HepG2 (cell line): ENCODE measurements around the gene SYNJ2. TPM values are rescaled to one million over a fixed set of nuclear protein-coding genes. Genes with fewer than 3 reads are reported as not detected.

Experiments
- ATAC-seq: fragments of 200-7000 bp; cut with Tn5 transposase; 3 replicates; pipeline ENCODE4 v1.9.1; 2020; ENCODE audit warnings: mild to moderate bottlenecking, moderate library complexity
- BruUV-seq: library from RNA; stranded (reverse); fragments of 400-500 nt; replicated peaks from 2 replicates; lab custom pipeline; 2021; lab: Mats Ljungman, UMichigan
- CTCF ChIA-PET: fragments of 300-600 bp; formaldehyde crosslinking; extraction: SDS; loops from one replicate; lab custom pipeline; 2021; ENCODE audit warnings: low total read pairs, inconsistent platforms, low intra/inter-chr PET ratio; lab: Yijun Ruan, JAX
- POLR2A ChIA-PET: fragments of 350-600 bp; sonication (Branson Sonifier 250); formaldehyde crosslinking; loops from one replicate; lab custom pipeline; 2020; ENCODE audit warnings: antibody characterized with exemption, inconsistent platforms; lab: Yijun Ruan, JAX
- DNase-seq: peaks from one replicate; pipeline ENCODE4 v3.0.0-alpha.2; 2015; ENCODE audit warnings: low spot score
- FAIRE-seq: peaks from 3 replicates; lab custom pipeline; 2011; peaks lifted over from hg19 to GRCh38; lab: Jason Lieb, UNC
- H2AFZ ChIP-seq: one replicate; pipeline ENCODE4 v1.6.1; 2011; ENCODE audit warnings: low read length, inconsistent platforms
- H3K27ac ChIP-seq: fragments of 300-600 bp; 3 replicates; pipeline ENCODE4 v1.8.0; 2011; ENCODE audit warnings: mixed run types, mild to moderate bottlenecking, mixed read lengths, low read length, inconsistent platforms; ENCODE audit not compliant: insufficient read depth; ENCODE audit errors: extremely low read length
- H3K27me3 ChIP-seq, 2 experiments: fragments of 200-600 bp in 1 of 2; 2 replicates in 1 of 2; 3 replicates in 1 of 2; pipeline versions ENCODE4 v1.6.0 to v1.8.0; 2011; ENCODE audit warnings: low read length in 2 of 2, mild to moderate bottlenecking in 2 of 2, moderate library complexity in 2 of 2, inconsistent platforms in 1 of 2; ENCODE audit not compliant: insufficient read depth in 2 of 2, control insufficient read depth in 1 of 2
- H3K36me3 ChIP-seq, 2 experiments: fragments of 200-600 bp in 1 of 2; replicated peaks in 1 of 2; 2 replicates in 1 of 2; 3 replicates in 1 of 2; pipeline versions ENCODE4 v1.5.1 to v1.8.0; 2011; ENCODE audit warnings: low read length in 2 of 2, inconsistent platforms in 1 of 2; ENCODE audit not compliant: insufficient read depth in 2 of 2, control insufficient read depth in 1 of 2
- H3K4me1 ChIP-seq: 2 replicates; pipeline ENCODE4 v1.5.1; 2012; ENCODE audit warnings: low read length, inconsistent platforms; ENCODE audit not compliant: insufficient read depth
- H3K4me2 ChIP-seq: 2 replicates; pipeline ENCODE4 v1.6.0; 2011; ENCODE audit warnings: low read depth, low read length, inconsistent platforms
- H3K4me3 ChIP-seq, 3 experiments: fragments of 200-600 bp in 1 of 3; sonication (generic), shearing (Covaris generic) in 1 of 3; replicated peaks in 1 of 3; 2 replicates each; pipeline ENCODE4 v1.5.1; 2011 to 2016; ENCODE audit warnings: low read length in 3 of 3, inconsistent platforms in 2 of 3, low read depth in 2 of 3, mild to moderate bottlenecking in 2 of 3, control low read depth in 1 of 3, mixed read lengths in 1 of 3; ENCODE audit not compliant: insufficient read depth in 1 of 3
- H3K79me2 ChIP-seq: one replicate; pipeline ENCODE4 v1.6.1; 2011; ENCODE audit warnings: low read length, inconsistent platforms; ENCODE audit not compliant: insufficient read depth
- H3K9ac ChIP-seq: 2 replicates; pipeline ENCODE4 v1.6.0; 2011; ENCODE audit warnings: mild to moderate bottlenecking, low read depth, low read length, inconsistent platforms; ENCODE audit not compliant: insufficient read depth
- H3K9me3 ChIP-seq: 2 replicates; pipeline ENCODE4 v1.5.1; 2012; ENCODE audit warnings: mild to moderate bottlenecking, low read length
- H4K20me1 ChIP-seq: 2 replicates; pipeline ENCODE4 v1.6.0; 2011; ENCODE audit warnings: inconsistent platforms, mild to moderate bottlenecking, low read length, moderate library complexity; ENCODE audit not compliant: insufficient read depth
- AKAP8 ChIP-seq: sonication (generic); formaldehyde crosslinking; IDR thresholded peaks from 2 replicates; pipeline ENCODE4 v1.5.1; 2020; ENCODE audit warnings: mild to moderate bottlenecking, missing genetic modification reagents
- EED ChIP-seq: sonication (generic); formaldehyde crosslinking; IDR thresholded peaks from 2 replicates; pipeline ENCODE4 v1.5.0; 2020; ENCODE audit warnings: mild to moderate bottlenecking, missing genetic modification reagents
- KDM1A ChIP-seq: IDR thresholded peaks from 2 replicates; pipeline ENCODE4 v1.6.1; 2016; ENCODE audit warnings: missing compliant biosample characterization
- NFIB ChIP-seq: sonication (generic); formaldehyde crosslinking; IDR thresholded peaks from 2 replicates; pipeline ENCODE4 v1.9.0; 2021; ENCODE audit warnings: missing genetic modification reagents, mild to moderate bottlenecking, borderline replicate concordance
- NPAS2 ChIP-seq: sonication (generic); formaldehyde crosslinking; IDR thresholded peaks from 2 replicates; pipeline ENCODE4 v1.8.0; 2022; ENCODE audit warnings: mild to moderate bottlenecking, missing genetic modification reagents, borderline replicate concordance
- NR2F6 ChIP-seq, 2 experiments: IDR thresholded peaks; 2 replicates each; pipeline ENCODE4 v1.6.1; 2016; ENCODE audit warnings: antibody characterized with exemption in 1 of 2, mild to moderate bottlenecking in 1 of 2
- REXO4 ChIP-seq: sonication (generic); formaldehyde crosslinking; IDR thresholded peaks from 2 replicates; pipeline ENCODE4 v1.8.0; 2022; ENCODE audit warnings: missing genetic modification reagents, mild to moderate bottlenecking, borderline replicate concordance
- RNF2 ChIP-seq: fragments of 450-650 bp; conservative IDR thresholded peaks from 2 replicates; pipeline ENCODE4 v1.6.1; 2016; ENCODE audit warnings: low read depth
- SMC3 ChIP-seq: IDR thresholded peaks from 2 replicates; pipeline ENCODE4 v1.6.1; 2011; ENCODE audit warnings: low read length, improper control_type of control experiment
- TCF7L2 ChIP-seq: IDR thresholded peaks from 2 replicates; pipeline ENCODE4 v1.6.1; 2011; ENCODE audit warnings: mild to moderate bottlenecking, low read depth, low read length, moderate library complexity
- ZBTB7B ChIP-seq: sonication (generic); formaldehyde crosslinking; IDR thresholded peaks from 2 replicates; pipeline ENCODE4 v1.4.0; 2020; ENCODE audit warnings: missing genetic modification reagents
- ZNF296 ChIP-seq: sonication (generic); formaldehyde crosslinking; conservative IDR thresholded peaks from 2 replicates; pipeline ENCODE4 v1.5.0; 2020; ENCODE audit warnings: mild to moderate bottlenecking, missing genetic modification reagents
- ZNF329 ChIP-seq: sonication (generic); formaldehyde crosslinking; IDR thresholded peaks from 2 replicates; pipeline ENCODE4 v1.9.0; 2021; ENCODE audit warnings: low read depth, mild to moderate bottlenecking, missing genetic modification reagents
- ZNF782 ChIP-seq: sonication (generic); formaldehyde crosslinking; IDR thresholded peaks from 2 replicates; pipeline ENCODE4 v1.4.0; 2020; ENCODE audit warnings: missing genetic modification reagents, mild to moderate bottlenecking, borderline replicate concordance
- ZSCAN12 ChIP-seq: sonication (generic); formaldehyde crosslinking; IDR thresholded peaks from 2 replicates; pipeline ENCODE4 v1.9.0; 2021; ENCODE audit warnings: mild to moderate bottlenecking, missing genetic modification reagents
- WGBS: methylation state at CpG from one replicate; pipeline ENCODE4 v1.1.6; 2017; ENCODE audit warnings: low lambda C conversion rate; 5-methylcytosine and 5-hydroxymethylcytosine counted together
- in situ Hi-C: cut with HindIII; loops from 2 replicates; pipeline ENCODE4 v1.10.0; 2017; ENCODE audit warnings: low pct_unique_long_range_greater_than_20kb; ENCODE audit not compliant: extremely low pct_ligation_motif_present
- intact Hi-C: fragments of 100-400 bp; cut with micrococcal nuclease; formaldehyde crosslinking; loops from one replicate; pipeline ENCODE4 v1.10.0; 2022; ENCODE audit not compliant: unreplicated experiment
- polyA plus RNA-seq, 8 experiments: library from polyadenylated mRNA; depleted of rRNA in 3 of 8; stranded (reverse) in 7 of 8; unstranded in 1 of 8; fragments of >200 nt; fragmentation: Illumina TruSeq in 4 of 8; extraction: Trizol in 4 of 8; gene quantifications; 2 replicates each; pipeline versions ENCODE4 v1.2.1 to v1.2.3, GENCODE V29; 2011 to 2016; ENCODE audit warnings: low read depth in 4 of 8, missing spikeins in 1 of 8, mixed read lengths in 1 of 8; ENCODE audit not compliant: insufficient read depth in 1 of 8
- total RNA-seq, 5 experiments: library from RNA; depleted of rRNA; stranded (reverse); fragments of >200 nt; fragmentation: Illumina TruSeq; extraction: Trizol; gene quantifications; 2 replicates each; pipeline ENCODE4 v1.2.3, GENCODE V29; 2016; ENCODE audit warnings: low read depth in 1 of 5
- TF ChIP-seq, protein P1 (sequence below): sonication (generic); formaldehyde crosslinking; IDR thresholded peaks from 2 replicates; pipeline ENCODE4 v1.4.0; 2020; ENCODE audit warnings: missing genetic modification reagents
- TF ChIP-seq, protein P2 (sequence below): sonication (generic); formaldehyde crosslinking; IDR thresholded peaks from 2 replicates; pipeline ENCODE4 v1.4.0; 2020; ENCODE audit warnings: missing genetic modification reagents
- TF ChIP-seq, protein P3 (sequence below): sonication (generic); formaldehyde crosslinking; IDR thresholded peaks from 2 replicates; pipeline ENCODE4 v1.9.0; 2021; ENCODE audit warnings: missing genetic modification reagents, borderline replicate concordance
- TF ChIP-seq, protein P4 (sequence below): sonication (generic); formaldehyde crosslinking; IDR thresholded peaks from 2 replicates; pipeline ENCODE4 v1.4.0; 2020; ENCODE audit warnings: missing genetic modification reagents, borderline replicate concordance

The SYNJ2 gene
- total and polyA plus RNA-seq, 2 of the 13 experiments (the other 11 are each of a cell fraction or from before 2014, with no cell fraction given), result 39.1 to 57.6 TPM

DNA sequence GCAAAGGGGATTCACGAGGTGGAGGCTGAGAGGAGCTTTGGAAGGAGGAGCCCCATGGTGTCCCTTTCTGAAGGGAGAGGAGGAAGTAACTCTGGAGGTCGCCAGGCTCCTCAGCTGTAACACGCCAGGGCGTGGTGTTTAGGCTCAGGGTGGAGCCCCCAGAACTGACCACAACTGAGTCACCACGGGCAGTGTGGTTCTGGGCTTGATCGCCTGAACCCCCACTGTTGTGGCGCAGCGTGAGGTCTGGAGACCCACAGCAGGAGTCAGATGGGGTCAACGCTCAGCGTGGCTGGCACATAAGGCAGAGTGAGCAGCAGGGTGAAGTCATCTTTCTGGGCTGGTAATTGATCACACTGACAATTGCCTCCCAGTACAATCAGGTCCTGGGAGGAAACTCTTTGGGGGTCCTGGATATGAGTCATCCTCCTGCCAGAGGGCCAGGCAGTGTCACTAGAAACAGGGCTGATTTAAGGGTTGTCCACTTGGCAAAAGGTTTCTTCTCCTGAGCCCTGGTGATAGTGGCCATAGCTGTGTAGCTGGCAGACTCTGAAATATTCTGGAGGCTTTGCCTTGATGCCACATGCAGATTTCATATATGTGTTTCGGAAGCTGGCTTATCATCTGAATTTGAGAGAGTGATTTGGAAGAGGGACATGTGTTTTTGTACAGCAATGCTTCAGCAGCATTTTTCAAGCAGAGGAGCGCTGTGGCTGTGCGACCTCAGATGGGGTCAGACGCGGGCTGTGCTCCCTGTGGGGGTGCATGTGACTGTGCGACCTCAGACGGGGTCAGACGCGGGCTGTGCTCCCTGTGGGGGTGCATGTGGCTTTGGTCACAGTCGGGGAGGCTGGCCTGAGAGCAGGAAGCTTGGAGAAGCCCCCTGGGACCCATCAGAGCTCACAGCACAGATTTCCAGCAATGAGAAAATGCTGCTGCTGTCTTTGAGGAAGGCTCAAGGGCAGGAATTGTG, 50.0 kb downstream of the SYNJ2 start:
- Histone ChIP-seq H4K20me1 (no peaks in the 10 kb centered on the region; the same call in 1 of the 2 replicates), H3K4me3 (no peak overlapping the region), H2AFZ (no peak overlapping the region), H3K9ac (no peak overlapping the region), H3K4me2 (no peak overlapping the region), H3K9me3 (no peaks in the 10 kb centered on the region), H3K36me3 (peaks cover 46 to 75% of the 10 kb centered on the region in 2 experiments), H3K4me1 (peaks cover 66% of the 10 kb centered on the region), H3K27me3 (no peaks in the 10 kb centered on the region), H3K27ac (peak overlapping the region; percentile 25), H3K79me2 (peaks cover 51% of the 10 kb centered on the region)
- ChIA-PET POLR2A (interaction anchor here (0.8 to 6.3 kb wide), 4 partner anchors 10 to 46 kb away, joined by 3 to 75 read pairs (median 4); no protein-coding TSS in a partner anchor), CTCF (no interaction called here)
- WGBS, result 87% methylated on average over 20 of the region's 20 CpGs
- BruUV-seq, result no TSS peak
- DNase-seq (no peak), ATAC-seq (no peak), FAIRE-seq (no peak)
- in situ Hi-C loops (no loop called here), intact Hi-C loops (no loop called here)
- TF ChIP-seq NR2F6 (IDR thresholded peaks at IDR 0.05) (no peak), NR2F6 (CRISPR knock-in tag; IDR thresholded peaks at IDR 0.05) (0 out of 2 replicates have a peak, but pooled peaks have one; percentile 22), SMC3 (no peak), ZNF329 (no peak), AKAP8 (CRISPR knock-in tag) (0 out of 2 replicates have a peak, but pooled peaks have one; percentile 67), ZBTB7B (CRISPR knock-in tag) (no peak), KDM1A (CRISPR knock-in tag) (no peak), NPAS2 (CRISPR knock-in tag) (no peak), EED (CRISPR knock-in tag) (no peak), NFIB (no peak), ZNF296 (CRISPR knock-in tag) (no peak), ZNF782 (CRISPR knock-in tag) (no peak), RNF2 (no peak), ZSCAN12 (CRISPR knock-in tag) (no peak), REXO4 (no peak), TCF7L2 (no peak)
- TF ChIP-seq, protein P1, sequence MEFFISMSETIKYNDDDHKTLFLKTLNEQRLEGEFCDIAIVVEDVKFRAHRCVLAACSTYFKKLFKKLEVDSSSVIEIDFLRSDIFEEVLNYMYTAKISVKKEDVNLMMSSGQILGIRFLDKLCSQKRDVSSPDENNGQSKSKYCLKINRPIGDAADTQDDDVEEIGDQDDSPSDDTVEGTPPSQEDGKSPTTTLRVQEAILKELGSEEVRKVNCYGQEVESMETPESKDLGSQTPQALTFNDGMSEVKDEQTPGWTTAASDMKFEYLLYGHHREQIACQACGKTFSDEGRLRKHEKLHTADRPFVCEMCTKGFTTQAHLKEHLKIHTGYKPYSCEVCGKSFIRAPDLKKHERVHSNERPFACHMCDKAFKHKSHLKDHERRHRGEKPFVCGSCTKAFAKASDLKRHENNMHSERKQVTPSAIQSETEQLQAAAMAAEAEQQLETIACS, result no peak
- TF ChIP-seq, protein P2, sequence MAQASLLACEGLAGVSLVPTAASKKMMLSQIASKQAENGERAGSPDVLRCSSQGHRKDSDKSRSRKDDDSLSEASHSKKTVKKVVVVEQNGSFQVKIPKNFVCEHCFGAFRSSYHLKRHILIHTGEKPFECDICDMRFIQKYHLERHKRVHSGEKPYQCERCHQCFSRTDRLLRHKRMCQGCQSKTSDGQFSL, result 0 out of 2 replicates have a peak, but pooled peaks have one; percentile 63
- TF ChIP-seq, protein P3, sequence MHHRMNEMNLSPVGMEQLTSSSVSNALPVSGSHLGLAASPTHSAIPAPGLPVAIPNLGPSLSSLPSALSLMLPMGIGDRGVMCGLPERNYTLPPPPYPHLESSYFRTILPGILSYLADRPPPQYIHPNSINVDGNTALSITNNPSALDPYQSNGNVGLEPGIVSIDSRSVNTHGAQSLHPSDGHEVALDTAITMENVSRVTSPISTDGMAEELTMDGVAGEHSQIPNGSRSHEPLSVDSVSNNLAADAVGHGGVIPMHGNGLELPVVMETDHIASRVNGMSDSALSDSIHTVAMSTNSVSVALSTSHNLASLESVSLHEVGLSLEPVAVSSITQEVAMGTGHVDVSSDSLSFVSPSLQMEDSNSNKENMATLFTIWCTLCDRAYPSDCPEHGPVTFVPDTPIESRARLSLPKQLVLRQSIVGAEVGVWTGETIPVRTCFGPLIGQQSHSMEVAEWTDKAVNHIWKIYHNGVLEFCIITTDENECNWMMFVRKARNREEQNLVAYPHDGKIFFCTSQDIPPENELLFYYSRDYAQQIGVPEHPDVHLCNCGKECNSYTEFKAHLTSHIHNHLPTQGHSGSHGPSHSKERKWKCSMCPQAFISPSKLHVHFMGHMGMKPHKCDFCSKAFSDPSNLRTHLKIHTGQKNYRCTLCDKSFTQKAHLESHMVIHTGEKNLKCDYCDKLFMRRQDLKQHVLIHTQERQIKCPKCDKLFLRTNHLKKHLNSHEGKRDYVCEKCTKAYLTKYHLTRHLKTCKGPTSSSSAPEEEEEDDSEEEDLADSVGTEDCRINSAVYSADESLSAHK (CRISPR knock-in tag), result no peak
- TF ChIP-seq, protein P4, sequence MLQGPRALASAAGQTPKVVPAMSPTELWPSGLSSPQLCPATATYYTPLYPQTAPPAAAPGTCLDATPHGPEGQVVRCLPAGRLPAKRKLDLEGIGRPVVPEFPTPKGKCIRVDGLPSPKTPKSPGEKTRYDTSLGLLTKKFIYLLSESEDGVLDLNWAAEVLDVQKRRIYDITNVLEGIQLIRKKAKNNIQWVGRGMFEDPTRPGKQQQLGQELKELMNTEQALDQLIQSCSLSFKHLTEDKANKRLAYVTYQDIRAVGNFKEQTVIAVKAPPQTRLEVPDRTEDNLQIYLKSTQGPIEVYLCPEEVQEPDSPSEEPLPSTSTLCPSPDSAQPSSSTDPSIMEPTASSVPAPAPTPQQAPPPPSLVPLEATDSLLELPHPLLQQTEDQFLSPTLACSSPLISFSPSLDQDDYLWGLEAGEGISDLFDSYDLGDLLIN (CRISPR knock-in tag), result no peak
